Measurements from ENCODE around the gene TTLL8. TPM values are rescaled to one million over a fixed set of nuclear protein-coding genes. Genes with fewer than 3 reads are reported as not detected.

Gene TTLL8
- total RNA-seq, 1 experiment from 2014 or later = not detected

DNA sequence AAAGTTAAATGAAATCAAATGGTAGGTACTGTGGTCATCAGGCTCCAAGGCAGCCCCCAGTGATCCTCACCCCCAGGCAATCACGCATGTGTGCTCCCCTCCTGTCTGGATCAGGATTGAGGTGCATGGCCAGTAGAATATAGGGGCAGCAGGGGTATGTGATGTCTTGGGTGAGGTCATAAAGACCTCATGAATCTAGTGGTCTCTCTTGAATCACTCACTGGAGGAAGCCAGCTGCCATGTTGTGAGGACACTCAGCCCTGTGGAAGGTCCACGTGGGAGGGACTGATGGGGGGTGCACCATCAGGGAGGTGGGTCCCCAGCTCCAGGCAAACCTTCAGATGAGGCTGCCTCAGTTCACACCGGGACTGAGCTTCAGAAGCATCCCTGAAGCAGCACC is 38.8 kb downstream of the TTLL8 start:
- DNase-seq (ENCODE audit: low spot score) = no peak

DNA sequence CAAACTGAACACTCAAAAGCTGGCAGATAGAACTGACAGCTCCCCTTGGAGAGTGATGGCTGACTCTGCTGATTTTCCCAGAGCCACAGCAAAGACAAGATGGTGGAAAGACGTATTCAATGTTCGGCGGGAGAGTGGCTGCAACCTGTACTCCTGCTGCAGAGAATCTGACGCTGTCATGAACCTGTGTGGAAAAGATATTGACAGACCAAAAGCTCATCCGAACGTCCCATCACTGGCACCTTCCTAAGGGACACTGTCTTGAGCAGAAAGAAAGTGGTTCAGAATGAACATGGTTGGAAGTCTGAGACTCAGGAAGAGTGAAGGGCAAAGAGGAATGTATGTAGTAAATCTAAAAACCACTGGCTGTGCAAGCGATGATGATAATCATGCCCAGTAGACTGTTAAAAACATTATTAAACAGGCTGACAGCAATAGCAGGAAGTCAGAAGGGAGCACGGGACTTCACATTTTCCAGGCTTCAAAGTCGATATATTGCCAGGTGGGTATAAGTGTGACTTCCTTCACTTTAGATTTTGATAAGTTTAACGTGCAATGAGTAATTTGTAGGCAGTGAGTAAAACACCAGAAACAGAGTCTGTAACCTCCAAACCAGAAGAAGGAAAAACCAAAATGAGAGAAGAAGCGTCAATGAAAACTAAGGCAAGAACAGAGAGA is 39.4 kb downstream of the TTLL8 start:
- DNase-seq (ENCODE audit: low spot score) = no peak

DNA sequence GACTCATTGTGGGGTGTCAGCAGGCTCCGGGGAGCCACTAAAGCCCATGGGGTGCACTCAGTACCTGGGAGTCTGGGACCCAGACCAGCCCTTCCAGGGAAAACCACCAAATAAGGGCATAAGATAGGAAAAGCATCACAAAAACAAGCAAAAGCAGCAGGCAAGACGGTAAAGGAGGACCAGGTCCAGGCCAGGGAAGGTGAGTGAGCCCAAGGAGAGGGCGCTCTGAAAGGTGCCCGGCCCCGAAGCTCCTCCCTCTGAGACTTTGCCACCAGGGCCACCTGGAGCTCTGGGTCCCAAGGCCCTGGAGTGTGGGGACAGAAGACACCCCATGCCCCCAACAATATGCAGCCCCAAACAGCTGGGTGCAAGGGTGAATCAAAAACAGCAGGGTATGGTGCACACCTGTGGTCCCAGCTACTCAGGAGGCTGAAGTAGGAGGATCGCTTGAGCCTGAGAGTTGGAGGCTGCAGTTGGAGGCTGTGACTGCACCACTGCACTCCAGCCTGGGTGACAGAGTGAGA is 40.3 kb downstream of the TTLL8 start:
- DNase-seq (ENCODE audit: low spot score) = no peak

DNA sequence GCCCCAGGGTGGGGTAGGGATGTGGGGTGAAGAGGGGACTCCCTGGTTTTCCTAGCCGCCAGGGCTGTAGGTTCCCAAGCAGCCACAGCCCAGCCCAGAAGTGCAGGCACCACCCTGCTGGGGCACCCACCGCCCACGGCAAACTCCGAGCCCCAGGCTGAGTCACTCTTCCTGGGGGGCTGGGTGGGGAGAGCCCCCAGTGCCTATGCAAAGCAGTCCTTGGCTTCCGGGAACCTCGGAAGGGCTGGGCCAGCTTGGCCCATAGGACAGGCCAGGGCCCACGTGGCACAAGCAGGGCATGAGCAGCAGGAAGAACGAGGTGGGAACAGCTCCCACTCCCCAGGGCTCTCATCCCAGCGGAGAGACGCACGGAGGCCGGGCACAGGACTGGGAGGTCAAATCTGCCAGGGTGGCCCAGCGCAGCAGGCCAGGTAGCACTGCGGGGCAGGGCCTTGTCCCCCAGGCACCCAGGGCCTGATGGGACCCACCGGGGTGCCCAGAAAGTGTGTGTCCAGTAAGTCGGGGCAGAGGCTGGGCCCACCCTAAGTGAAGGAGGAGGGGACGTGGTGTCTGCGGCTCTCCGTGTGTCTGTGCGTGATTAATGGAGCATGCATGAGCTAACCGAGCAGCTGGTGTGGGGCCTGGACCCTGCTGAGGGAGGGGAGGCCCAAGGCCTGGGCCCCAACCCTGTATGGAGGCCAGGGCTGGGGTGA is 41.0 kb downstream of the TTLL8 start:
- no peak for DNase-seq (ENCODE audit: low spot score)

DNA sequence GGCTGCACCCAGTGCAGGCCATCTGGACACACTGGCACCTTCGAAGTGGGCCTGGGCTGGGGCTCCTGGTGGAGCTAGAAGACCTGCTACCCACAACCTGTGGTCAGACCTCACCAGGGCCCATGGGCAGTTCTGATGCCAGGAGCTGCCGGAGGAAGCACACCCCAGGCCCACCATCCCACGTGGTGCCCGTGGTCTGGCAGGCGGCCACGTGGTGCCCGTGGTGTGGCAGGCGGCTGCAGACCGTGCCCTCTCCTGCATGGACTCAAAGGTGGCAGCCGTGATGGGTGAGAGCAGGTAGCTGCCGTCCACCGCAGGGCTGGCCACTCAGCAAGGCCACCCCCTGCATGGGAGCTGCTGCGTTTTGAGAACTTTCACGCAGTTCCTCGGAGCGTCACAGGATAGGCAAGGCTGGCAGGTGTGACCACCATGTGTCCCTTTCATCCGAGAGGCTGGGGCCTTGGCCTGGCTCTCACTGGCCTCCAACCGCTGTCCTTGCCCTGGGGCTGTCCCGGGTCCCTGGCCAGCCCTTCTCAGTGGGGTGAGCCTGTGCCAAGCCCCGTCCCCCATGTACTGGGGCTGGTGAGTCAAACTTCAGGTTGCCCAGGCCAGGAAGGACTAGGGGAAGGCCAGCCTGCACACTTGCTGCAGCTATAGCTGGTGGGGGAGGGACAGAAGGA is 41.6 kb downstream of the TTLL8 start:
- DNase-seq (ENCODE audit: low spot score) = no peak

DNA sequence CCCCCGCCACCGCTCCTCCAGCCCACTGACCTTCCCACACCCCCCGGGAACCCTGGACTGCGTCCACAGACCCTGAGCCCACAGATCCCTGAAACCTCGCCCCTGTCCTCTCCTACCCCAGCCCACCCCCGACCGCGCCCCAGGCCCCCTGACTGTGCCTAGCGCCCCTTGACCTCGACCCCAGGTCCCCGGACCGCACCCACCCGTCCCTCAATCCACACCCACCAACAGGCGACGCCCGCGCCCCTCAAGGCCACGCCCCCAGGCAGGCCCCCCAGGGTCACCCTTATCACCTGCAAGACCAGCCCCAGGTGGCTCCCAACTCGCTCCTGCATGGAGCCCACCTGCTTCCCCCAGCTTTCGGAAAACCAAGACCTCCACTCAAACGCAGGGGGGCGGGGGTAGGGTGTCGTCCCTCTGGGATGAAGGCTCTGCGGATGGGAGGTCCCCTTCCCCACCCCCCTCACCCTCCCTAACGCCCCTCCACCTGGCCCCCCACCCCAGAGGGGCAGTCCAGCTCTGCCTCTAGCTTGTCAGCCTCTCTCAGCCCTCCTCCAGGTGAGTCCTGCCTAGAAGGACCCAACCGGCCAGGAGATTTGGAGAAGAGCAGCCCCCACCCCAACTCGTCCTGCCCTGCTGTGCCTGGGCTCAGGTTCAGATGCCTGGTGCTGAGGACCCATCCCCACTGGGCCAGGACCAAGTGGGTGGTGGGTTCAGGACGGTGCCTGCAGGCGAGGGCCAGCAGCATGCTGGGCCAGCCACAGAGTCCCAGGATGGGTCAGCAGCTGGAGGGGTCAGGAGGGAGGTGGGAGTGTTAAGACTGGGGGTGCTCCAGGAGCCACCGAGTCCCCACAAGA is 42.4 kb downstream of the TTLL8 start:
- DNase-seq (ENCODE audit: low spot score) = no peak

DNA sequence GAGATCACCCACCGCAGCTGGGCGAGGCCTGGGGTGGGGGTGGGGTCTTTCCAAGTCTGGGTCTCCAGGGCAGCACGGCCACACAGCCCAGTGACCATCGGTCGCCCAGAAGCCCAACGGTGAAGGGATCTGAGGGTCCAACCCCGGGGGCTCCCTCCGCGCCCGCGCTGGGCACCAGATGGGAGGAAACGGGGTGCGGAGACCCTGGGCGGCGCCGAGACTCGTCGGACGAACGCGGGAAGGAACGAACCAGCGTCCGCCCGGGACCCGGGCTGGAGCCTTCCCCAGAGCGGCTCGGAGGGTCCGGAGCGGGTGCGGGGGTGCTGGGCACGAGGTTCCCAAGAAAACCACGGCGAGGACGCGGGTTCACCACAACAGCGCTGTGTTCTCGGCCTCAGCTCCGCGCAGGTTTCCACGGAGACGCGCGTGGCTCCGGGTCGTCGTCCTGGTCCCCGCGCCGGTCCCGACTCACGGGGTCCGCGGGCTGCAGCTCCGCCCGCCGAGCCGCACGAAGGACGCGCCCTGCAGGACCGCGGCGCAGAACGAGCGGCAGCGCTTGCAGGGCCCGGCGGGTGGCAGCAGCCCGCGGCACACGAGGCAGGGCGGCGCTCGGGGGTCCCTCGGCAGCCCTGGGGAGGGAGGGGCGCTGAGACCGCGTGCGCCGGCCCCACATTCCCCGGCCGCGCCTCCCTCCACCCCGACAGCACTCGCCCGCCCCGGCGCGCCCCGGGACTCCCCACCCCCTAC is 43.3 kb downstream of the TTLL8 start:
- DNase-seq (ENCODE audit: low spot score) = no peak

DNA sequence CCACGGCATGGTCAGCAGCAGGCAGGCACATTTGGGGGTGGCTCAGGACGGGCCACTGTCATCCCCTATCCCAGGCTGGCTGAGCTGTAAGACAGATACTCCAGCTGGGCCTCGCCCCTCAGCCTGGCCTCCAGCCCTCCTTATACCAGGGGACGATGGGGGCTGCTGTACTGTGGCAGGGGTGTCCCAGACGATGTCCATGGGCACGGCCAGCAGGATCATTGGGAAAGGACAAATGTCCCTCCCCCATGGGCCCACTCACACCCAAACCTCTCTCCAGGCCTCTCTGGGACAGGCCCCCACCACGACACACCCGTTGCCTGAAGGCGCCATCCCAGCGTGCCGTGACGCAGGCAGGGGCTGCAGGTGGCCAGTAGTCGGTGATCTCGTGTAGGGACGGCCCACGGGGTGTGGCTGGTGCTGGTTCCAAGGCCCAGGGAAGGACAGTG is 44.0 kb downstream of the TTLL8 start:
- no peak for DNase-seq (ENCODE audit: low spot score)

DNA sequence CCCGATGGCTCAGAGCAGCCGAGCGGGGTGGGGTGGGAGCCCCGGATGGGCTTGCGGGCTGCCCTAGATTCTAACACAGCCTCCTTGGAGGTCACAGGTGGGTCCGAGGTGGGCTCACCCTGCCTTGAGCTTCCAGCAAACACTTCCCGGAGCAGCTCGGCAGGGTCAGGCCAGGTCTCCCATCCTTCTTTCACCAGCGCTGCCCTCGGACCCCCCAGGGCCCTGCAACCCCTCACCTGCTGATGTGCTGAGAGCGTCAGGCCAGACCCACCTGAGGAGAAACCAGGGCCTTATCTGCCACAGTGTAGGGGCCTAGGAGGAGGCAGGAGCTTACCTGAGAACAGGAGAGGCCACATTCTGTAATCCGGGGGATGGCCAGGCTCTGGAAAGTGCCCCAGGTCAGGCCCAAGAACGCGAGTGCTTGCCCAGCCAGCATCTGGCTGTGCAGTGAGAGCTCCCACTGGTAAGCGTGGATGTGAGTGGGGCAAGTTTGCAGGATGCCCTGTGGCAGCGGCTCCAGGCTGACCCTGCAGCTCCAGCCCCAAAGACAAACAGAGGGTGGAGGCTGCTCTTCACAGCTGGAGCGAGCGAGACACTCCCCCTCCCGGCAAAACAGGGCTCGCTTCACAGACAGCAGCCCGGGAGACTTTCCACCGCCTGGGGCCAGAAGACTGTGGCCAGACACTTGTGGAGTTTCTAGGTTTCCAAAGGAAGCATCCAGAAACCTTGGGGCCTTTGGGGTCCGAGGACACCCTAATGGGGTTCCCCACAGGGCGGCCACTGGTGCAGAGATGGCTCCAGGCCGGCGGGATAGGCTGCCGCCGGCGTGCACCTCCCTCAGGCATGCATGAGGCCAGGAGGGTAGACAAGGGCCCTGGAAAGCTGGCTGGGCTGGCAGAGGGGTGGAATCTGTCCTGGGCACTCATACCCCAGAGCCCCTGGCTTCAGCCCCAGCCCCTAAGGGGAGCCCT is 45.6 kb downstream of the TTLL8 start, which contains the start of gene IL17REL:
TSS of gene IL17REL (minus strand) at position 555 of the 971 bp plus-strand sequence. CDS start at position 436, 119 bp downstream.
- DNase-seq (ENCODE audit: low spot score) = no peak

DNA sequence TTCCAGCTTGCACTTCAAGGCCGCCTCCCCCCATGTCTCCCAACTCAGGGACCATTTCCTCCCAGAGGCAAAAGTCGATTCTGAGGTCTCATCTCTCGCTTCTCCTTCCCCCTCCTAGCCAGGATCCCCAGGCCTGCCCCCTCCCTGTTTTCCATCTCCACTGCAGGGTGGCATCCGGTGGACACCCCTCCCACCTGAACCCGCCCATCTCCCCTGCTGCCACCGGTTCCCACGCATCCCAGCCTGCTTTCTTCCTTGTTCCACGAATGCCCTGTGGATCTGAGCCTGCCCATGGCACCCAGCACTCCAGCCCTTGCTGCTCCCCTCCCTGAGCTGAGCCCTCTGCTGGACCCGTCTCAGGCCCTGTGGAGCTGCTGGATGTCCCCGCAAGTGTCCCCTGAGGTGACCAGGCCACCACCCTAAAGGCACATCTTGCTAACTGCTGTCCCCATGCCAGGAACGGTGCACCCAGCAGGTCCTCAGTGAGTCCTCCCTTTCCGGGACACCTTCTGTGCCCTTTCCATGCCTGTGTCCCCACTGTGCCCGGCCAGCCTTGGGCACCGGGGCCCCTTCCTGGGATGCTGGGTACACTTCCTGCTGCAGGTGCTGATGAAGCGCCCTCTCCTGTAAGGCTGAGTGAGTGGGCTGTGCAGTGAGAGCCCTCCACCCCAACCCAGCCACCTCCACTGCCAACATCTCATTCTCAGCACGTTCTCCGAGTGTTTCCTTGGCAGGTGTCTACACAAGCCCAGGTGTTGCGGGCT is 46.5 kb downstream of the TTLL8 start:
- DNase-seq (ENCODE audit: low spot score) = no peak

DNA sequence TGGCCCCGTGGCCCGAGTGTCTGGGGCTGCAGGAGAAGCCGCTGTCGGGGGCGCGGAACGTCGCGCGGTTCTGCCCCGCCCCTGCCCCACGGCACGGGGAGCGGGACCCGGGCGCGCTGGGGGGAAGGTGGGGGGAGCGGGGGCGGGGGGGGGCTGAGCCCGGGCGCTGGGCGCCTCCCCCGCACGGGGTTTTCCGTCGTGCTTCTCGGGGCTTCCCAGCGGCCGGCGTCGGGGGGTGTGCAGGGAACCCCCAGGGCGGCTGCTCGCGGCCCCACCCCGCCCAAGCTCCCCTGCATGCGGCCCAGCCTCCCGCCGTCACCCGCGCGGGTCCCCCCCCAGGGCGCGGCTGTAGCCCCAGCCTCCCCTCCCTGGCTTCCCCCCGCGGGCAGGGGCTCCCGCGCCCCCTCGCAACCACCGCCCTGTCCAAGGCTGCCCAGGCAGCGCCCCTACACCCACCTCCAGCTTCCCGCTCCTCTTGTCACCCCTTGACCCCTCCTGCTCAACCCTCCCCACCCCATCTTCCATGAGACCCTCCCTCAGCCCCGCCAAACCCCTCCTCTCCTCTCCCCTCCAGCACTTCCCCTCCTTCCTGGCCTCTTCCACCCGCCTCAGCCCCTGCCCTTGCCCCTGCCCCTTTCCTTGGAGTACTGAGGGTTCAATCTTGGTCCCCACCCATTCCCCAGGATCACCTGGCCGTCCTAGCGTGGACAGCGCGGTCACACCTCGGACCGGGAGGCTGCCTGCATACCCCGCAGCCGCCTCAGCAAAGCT is 47.2 kb downstream of the TTLL8 start:
- DNase-seq (ENCODE audit: low spot score) = no peak

DNA sequence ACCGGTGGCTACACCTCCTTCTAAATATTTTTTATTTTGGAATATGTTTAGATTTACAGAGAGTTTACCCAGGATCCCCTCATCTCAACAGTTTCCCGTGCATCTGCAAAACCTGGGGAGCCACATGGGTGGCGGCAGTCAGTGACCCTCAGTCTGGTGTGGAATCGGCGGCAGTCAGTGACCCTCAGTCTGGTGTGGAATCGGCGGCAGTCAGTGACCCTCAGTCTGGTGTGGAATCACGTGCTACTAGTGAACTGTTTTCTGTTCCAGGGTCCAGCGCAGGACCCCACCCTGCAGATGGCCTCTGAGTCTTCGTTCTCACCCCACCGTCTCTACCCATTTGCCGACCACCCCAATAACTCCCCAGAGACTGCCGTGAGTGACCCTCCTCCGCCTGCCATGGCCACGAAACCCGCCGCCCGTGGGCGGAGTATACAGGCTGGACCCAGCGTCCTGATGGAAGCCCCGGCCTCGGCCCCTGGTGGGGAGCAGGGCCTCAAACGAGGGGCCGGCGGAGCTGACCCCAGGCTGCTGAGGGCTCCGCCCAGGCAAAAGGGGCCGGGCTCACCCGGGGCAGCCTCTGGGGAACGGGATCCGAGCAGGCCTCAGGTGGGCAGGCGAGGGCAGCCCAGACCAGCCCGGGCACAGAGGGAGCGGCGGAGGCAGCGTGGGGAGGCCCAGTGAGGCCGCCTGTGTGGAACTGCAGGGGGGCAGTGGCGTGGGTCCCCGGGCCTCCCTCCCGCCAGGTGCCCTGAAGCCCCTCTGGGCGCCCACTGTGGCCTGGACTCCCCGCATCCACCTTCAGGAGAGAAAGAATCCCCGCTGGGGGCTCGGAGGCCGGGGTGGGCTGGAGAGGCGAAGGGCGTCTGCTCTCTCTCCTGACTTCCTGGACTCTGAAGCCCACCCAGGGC is 48.1 kb downstream of the TTLL8 start:
- DNase-seq (ENCODE audit: low spot score) = no peak

DNA sequence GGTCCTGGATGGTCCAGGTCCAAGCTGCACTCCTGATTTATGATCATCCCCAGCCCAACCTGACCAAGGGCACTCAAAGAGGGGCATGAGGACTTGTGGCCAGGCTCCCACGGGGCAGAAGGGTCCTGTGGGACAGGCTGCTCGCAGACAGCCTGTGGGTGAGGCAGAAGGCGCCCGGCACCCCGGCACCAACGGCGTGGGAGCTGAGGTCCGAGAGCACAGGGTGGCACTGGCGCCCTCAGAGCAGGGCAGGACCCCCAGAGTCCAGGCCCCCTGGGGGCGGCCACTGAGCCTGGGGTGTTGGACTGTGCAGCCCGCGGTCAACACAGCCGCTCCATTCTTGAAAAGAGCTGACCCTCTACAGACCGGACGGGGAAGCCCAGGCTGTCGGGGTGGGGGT is 48.8 kb downstream of the TTLL8 start:
- DNase-seq (ENCODE audit: low spot score) = no peak

DNA sequence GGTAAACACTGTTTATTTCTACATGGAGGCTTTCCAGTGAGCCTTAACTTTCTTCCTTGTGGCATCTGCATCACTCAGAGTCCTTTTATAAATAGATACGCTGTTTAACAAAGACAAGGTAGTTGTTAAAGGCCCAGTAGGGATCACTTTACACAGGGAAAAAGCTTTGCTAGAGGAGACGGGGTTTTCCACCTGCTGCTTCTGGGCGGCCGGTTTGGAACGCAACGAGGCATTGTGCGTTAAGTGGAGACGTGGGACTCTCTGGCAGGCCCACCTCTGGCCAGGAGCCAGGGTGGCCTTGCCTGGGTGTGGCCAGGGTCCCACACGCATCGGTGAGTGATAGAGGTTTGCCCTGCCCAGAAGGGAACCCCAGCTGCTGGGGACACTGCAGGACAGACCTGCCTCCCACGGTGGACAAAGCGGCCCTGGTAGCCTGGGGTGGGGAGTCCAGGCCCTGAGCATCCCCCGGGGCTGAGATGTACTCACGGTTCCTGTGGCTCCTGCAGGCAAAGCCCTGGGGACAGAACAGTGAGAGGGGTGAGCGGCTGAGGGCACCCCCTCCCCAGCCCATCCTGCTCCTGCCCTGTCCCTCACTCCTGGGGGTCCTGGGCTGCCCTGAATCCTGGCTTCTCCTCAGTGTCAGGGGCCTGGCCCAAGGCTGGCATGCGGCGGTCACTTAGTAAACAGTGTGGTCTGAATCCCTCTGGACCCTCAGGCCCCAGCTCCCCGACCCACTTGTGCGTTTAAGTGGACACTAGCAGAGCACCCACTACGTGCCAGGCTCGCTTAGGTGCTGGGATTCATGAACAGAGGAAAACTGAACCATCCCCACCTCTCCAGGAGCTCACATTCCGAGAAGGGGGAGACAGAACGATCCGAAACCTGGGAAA is 49.7 kb downstream of the TTLL8 start:
- DNase-seq (ENCODE audit: low spot score) = no peak

DNA sequence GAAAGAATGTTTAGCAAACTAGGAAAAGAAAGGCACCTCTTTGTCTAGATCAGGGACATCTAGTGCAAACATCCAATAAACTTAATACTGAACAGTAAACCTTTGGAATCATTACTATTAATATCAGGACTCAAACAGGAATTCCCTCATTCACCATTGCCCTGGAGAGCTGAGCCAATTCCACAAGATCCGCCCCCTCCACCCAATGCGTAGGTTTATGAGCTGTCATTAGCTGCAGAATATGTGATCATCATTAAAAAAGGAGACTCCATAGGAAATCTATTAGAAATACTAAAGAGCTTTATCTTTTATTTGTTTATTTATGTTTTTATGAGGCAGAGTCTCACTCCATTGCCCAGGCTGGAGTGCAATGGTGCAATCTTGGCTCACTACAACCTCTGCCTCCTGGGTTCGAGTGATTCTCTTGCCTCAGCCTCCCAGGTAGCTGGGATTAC is 51.0 kb downstream of the TTLL8 start:
- DNase-seq (ENCODE audit: low spot score) = no peak

DNA sequence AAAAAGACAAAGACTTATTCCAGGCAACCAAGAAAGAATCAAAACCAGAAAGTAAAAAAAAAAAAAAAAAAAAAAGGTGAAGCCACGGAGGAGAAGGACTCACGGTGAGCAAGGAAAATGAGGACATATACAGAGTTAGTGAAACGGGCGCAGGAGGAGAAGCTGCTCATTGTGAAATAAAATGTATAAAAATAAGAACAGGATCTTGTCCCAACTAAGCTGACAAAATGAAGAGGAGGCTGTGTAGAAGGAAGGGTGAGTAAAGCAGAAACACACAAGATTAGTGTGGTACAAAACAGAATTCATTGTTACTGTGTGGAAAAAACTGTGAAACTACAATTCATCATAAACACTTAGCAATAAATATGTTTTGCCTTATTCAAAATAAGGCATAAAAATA is 53.2 kb downstream of the TTLL8 start:
- no peak for DNase-seq (ENCODE audit: low spot score)

All from H4 (cell line).